Tibial artery (tissue), 4 donors: Measurements from ENCODE around the gene ANKUB1.
A peak's percentile ranks its signal among the peaks of the same experiment; 100 is the strongest.

Experiments
- DNase-seq, 2 donors: peaks; one replicate each; pipeline ENCODE4 v3.0.0-alpha.2; 2019
- H3K27ac ChIP-seq, 2 donors: fragments of 200-600 bp; sonication (generic) in 1 of 2; 1 replicate in 1 of 2; 2 replicates in 1 of 2; pipeline ENCODE4 v1.5.1; 2018 to 2019; ENCODE audit warnings: mild to moderate bottlenecking in 1 of 2
- H3K27me3 ChIP-seq, 2 donors: fragments of 200-600 bp; sonication (generic) in 1 of 2; one replicate each; pipeline versions ENCODE4 v1.5.1 to v1.6.0; 2016 to 2019
- H3K36me3 ChIP-seq, 3 donors: fragments of 200-600 bp; sonication (generic) in 2 of 3; one replicate each; pipeline ENCODE4 v1.5.1; 2016 to 2019; ENCODE audit warnings: mild to moderate bottlenecking in 2 of 3
- H3K4me1 ChIP-seq, 4 donors: fragments of 200-600 bp; sonication (generic) in 2 of 4; 1 replicate in 3 of 4; 2 replicates in 1 of 4; pipeline ENCODE4 v1.5.1; 2016 to 2019
- H3K4me3 ChIP-seq, 2 donors: fragments of 200-600 bp; sonication (generic) in 1 of 2; 1 replicate in 1 of 2; 2 replicates in 1 of 2; pipeline ENCODE4 v1.5.1; 2018 to 2019; ENCODE audit warnings: mild to moderate bottlenecking in 2 of 2
- H3K9me3 ChIP-seq, 3 donors: fragments of 200-600 bp; sonication (generic) in 1 of 3; one replicate each; pipeline ENCODE4 v1.5.1; 2016 to 2019
- intact Hi-C: fragments of 100-400 bp; cut with DNase I; formaldehyde crosslinking; loops from one replicate; pipeline ENCODE4 v1.15.0; 2023; ENCODE audit warnings: low total_unique reads
- TF ChIP-seq, protein P1 (sequence below), 2 experiments: fragments of 200-600 bp in 1 of 2; fragments of 450-650 bp in 1 of 2; IDR thresholded peaks; one replicate each; pipeline ENCODE4 v1.5.1; 2017 to 2019; ENCODE audit warnings: antibody characterized with exemption in 2 of 2, mild to moderate bottlenecking in 1 of 2, moderate library complexity in 1 of 2

The ANKUB1 gene

DNA sequence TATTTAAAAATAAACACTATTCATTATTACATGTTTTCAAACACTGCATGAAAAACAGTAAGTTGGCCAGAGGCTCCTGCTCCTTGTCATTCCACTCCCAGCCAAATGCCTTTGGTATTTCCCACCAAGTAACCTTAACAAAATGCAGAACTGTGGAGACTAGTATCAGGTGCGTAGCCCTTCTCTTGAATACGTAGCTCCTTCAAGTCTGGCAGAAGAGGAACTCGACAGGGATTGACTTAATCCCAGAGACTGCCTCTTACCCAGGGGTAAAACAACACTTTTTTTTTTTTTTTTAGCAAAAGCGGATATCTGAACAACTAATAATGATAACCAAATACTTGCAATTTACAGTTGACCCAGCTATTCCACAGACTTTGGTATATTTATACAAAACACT is 40.8 kb downstream of the ANKUB1 start:
- Histone ChIP-seq H3K27ac (peak overlapping the region; percentile 78 to 80), H3K9me3 (no peaks in the 10 kb centered on the region), H3K36me3 (peaks cover 29 to 37% (median 36%) of the 10 kb centered on the region in 3 donors), H3K4me1 (peaks cover 0 to 10% (median 5%) of the 10 kb centered on the region in 4 donors), H3K4me3 (peak overlapping the region; percentile 73 to 86), H3K27me3 (no peaks in the 10 kb centered on the region)
- intact Hi-C loops, result no loop called here
- no peak for DNase-seq
- TF ChIP-seq, protein P1, sequence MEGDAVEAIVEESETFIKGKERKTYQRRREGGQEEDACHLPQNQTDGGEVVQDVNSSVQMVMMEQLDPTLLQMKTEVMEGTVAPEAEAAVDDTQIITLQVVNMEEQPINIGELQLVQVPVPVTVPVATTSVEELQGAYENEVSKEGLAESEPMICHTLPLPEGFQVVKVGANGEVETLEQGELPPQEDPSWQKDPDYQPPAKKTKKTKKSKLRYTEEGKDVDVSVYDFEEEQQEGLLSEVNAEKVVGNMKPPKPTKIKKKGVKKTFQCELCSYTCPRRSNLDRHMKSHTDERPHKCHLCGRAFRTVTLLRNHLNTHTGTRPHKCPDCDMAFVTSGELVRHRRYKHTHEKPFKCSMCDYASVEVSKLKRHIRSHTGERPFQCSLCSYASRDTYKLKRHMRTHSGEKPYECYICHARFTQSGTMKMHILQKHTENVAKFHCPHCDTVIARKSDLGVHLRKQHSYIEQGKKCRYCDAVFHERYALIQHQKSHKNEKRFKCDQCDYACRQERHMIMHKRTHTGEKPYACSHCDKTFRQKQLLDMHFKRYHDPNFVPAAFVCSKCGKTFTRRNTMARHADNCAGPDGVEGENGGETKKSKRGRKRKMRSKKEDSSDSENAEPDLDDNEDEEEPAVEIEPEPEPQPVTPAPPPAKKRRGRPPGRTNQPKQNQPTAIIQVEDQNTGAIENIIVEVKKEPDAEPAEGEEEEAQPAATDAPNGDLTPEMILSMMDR (IDR thresholded peaks at IDR 0.05), result no peak

- H3K4me1 ChIP-seq, result no peaks in the 10 kb centered on the region
- intact Hi-C loops, result no loop called here
- no peaks in the 10 kb centered on the region for H3K27me3 ChIP-seq
- no peak overlapping the region for H3K27ac ChIP-seq
- H3K9me3 ChIP-seq, result no peaks in the 10 kb centered on the region
- DNase-seq, result no peak
- H3K36me3 ChIP-seq, result peaks cover 62 to 85% (median 65%) of the 10 kb centered on the region in 3 donors
- TF ChIP-seq, protein P1 (IDR thresholded peaks at IDR 0.05), result no peak
- no peak overlapping the region for H3K4me3 ChIP-seq
Observed at GRCh38 chr3:149744606-149745005, 47.7 kb downstream of the ANKUB1 start.

DNA sequence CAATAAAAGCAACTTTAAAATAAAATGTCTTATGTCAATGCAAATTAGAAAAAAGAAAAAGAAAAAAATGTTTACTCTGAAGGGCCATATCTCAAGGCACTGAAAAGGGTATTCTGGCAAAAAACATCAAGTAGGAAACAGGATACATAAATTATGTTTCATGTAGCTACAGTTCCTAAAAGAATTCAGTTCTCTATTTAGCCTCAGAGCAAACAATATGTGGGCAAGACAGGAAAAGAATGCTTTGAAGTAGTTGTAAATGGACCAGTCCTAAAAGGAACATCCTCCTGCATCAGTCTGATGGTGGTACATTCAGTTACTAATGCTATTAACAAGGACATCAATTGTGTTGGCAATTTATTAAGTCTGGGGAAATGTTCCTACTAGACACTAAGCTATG is 48.2 kb downstream of the ANKUB1 start:
- no peaks in the 10 kb centered on the region for H3K9me3 ChIP-seq
- H3K27me3 ChIP-seq, result no peaks in the 10 kb centered on the region
- no peaks in the 10 kb centered on the region for H3K4me1 ChIP-seq
- no peak overlapping the region for H3K4me3 ChIP-seq
- intact Hi-C loops, result no loop called here
- H3K27ac ChIP-seq, result no peak overlapping the region
- TF ChIP-seq, protein P1 (IDR thresholded peaks at IDR 0.05), result no peak
- H3K36me3 ChIP-seq, result peaks cover 58 to 87% (median 65%) of the 10 kb centered on the region in 3 donors
- DNase-seq, result no peak

DNA sequence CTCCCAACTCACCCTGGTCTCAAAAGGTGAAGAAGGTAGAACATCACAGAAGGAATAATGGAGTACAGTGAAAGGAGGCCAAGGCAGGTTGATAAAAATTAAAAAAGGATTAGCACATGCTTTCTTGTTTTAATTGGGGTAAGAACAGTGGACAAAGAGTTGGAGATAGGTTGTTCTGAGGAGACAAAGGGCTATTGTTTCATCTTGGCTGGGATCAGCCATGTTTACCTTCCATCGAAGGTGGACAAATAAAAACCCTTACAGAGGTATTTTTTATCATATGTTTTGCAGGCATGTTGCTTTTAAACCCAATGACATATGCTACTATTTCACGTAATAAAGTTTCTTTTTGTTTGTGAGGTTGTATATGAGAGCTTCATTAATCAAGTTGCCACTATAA is 53.0 kb downstream of the ANKUB1 start:
- TF ChIP-seq, protein P1 (IDR thresholded peaks at IDR 0.05), result no peak
- Histone ChIP-seq H3K27ac (no peak overlapping the region), H3K4me3 (no peak overlapping the region), H3K9me3 (no peaks in the 10 kb centered on the region), H3K36me3 (peaks cover 16 to 43% (median 27%) of the 10 kb centered on the region in 3 donors), H3K27me3 (no peaks in the 10 kb centered on the region), H3K4me1 (peaks cover 0 to 14% (median 0%) of the 10 kb centered on the region in 4 donors)
- intact Hi-C loops, result no loop called here
- no peak for DNase-seq

GRCh38 chr3:149738876-149739275 is 53.5 kb downstream of the ANKUB1 start:
- no peaks in the 10 kb centered on the region for H3K27me3 ChIP-seq
- intact Hi-C loops, result no loop called here
- DNase-seq, result no peak
- no peaks in the 10 kb centered on the region for H3K9me3 ChIP-seq
- no peak overlapping the region for H3K4me3 ChIP-seq
- no peak overlapping the region for H3K27ac ChIP-seq
- peaks cover 13 to 40% (median 27%) of the 10 kb centered on the region in 3 donors for H3K36me3 ChIP-seq
- peaks cover 0 to 14% (median 0%) of the 10 kb centered on the region in 4 donors for H3K4me1 ChIP-seq
- TF ChIP-seq, protein P1 (IDR thresholded peaks at IDR 0.05), result no peak

DNA sequence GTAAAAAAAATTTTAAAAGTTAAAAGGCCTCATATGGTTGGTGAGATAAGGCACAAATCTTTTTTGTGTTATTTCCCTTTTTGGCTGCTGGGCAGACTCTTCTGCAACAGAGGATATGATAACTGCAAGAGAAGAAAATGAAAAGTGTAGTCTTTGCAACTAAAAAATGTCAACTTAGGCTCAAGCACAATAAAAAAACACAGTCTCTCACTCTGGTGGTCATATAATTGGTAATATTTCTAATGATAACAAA is 55.5 kb downstream of the ANKUB1 start:
- Histone ChIP-seq H3K9me3 (no peaks in the 10 kb centered on the region), H3K36me3 (peaks cover 13 to 25% (median 22%) of the 10 kb centered on the region in 3 donors), H3K4me3 (no peak overlapping the region), H3K4me1 (peaks cover 0 to 14% (median 0%) of the 10 kb centered on the region in 4 donors), H3K27me3 (no peaks in the 10 kb centered on the region), H3K27ac (no peak overlapping the region)
- DNase-seq, result no peak
- intact Hi-C loops, result no loop called here
- TF ChIP-seq, protein P1 (IDR thresholded peaks at IDR 0.05), result no peak
